BE2C (cell line): Measurements from ENCODE around the gene METTL21A.

Experiments used
- DNase-seq: peaks from one replicate; pipeline ENCODE4 v3.0.0-alpha.2; 2020
- H3K27me3 ChIP-seq: fragments of 250-450 bp; sonication (Bioruptor Pico); 2 replicates; pipeline ENCODE4 v1.5.1; 2020; ENCODE audit warnings: mild to moderate bottlenecking
- H3K36me3 ChIP-seq: fragments of 250-450 bp; sonication (Bioruptor Pico); 2 replicates; pipeline ENCODE4 v1.5.1; 2020; ENCODE audit warnings: mild to moderate bottlenecking
- H3K4me1 ChIP-seq: fragments of 250-450 bp; sonication (Bioruptor Pico); 2 replicates; pipeline ENCODE4 v1.5.1; 2020
- H3K4me3 ChIP-seq: 2 replicates; pipeline ENCODE4 v1.5.1; 2011; ENCODE audit warnings: low read depth, low read length
- H3K9me3 ChIP-seq: fragments of 250-450 bp; sonication (Bioruptor Pico); 2 replicates; pipeline ENCODE4 v1.5.1; 2020
- TF ChIP-seq, protein P1 (sequence below): IDR thresholded peaks from 2 replicates; pipeline ENCODE4 v1.5.1; 2012; ENCODE audit warnings: mild to moderate bottlenecking, low read depth, low read length

Gene METTL21A

DNA sequence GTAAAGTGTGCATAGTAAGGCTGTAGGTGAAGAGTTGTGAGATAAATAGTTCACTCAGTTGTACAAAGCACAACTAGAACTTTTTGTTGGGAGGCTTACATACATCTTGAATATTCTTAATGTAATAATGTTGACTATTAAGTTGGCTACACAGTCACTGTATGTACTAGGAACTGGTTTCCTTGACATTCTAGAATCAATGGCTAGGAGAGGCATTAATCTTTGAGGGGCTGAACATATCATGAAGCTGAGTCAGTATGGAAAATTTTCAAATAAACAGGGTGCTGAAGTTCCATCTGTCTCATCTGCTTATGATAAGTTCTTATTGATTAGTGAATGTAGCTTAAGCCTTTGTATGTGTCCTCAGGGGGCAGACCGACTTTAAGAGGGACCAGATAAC is 23.4 kb downstream of the METTL21A start:
- Histone ChIP-seq H3K4me3 (no peak overlapping the region), H3K9me3 (no peaks in the 10 kb centered on the region), H3K4me1 (no peaks in the 10 kb centered on the region), H3K27me3 (no peaks in the 10 kb centered on the region), H3K36me3 (peaks cover 16% of the 10 kb centered on the region)
- DNase-seq, result no peak
- TF ChIP-seq, protein P1, sequence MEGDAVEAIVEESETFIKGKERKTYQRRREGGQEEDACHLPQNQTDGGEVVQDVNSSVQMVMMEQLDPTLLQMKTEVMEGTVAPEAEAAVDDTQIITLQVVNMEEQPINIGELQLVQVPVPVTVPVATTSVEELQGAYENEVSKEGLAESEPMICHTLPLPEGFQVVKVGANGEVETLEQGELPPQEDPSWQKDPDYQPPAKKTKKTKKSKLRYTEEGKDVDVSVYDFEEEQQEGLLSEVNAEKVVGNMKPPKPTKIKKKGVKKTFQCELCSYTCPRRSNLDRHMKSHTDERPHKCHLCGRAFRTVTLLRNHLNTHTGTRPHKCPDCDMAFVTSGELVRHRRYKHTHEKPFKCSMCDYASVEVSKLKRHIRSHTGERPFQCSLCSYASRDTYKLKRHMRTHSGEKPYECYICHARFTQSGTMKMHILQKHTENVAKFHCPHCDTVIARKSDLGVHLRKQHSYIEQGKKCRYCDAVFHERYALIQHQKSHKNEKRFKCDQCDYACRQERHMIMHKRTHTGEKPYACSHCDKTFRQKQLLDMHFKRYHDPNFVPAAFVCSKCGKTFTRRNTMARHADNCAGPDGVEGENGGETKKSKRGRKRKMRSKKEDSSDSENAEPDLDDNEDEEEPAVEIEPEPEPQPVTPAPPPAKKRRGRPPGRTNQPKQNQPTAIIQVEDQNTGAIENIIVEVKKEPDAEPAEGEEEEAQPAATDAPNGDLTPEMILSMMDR, result no peak

DNA sequence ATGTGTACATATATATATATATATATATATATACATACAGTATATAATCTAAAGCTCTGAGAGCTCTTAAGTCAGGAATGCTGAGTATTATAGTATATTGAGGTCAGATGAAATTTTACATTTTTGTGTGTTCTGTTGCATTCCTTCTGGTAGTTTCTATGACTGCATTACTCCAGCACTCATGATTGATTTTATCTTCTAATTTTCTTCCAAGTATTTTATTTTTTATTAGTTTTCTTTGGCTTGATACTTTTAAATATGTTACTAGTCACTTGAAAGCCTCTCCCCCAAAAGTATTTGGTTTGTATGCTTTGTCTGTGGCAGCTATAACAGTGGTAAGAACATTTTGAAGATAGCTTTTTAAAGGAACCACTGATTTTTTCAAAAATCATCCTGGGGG is 25.0 kb downstream of the METTL21A start:
- no peaks in the 10 kb centered on the region for H3K27me3 ChIP-seq
- TF ChIP-seq, protein P1, result no peak
- H3K36me3 ChIP-seq, result peaks cover 20% of the 10 kb centered on the region
- H3K9me3 ChIP-seq, result no peaks in the 10 kb centered on the region
- H3K4me1 ChIP-seq, result no peaks in the 10 kb centered on the region
- DNase-seq, result no peak
- H3K4me3 ChIP-seq, result no peak overlapping the region

DNA sequence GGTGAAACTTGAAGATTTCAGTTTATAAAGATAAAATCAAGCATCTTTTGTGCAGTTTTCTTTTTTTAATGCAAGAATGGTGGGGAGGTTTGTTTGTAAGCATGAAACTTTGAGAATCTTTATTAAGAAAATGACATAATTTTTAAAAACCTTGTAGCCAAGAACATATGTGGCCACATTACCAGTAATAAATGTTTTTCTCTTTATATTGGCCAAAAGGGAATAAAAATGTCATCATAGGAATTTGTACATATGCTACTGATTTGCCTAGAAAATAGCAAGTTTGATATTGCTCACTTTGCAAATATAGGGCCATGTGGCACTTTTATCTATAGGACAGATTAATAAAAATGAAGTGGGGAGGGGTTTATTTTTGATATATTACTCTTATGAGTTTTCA is 25.6 kb downstream of the METTL21A start:
- H3K36me3 ChIP-seq, result peaks cover 20% of the 10 kb centered on the region
- TF ChIP-seq, protein P1, result no peak
- no peaks in the 10 kb centered on the region for H3K4me1 ChIP-seq
- no peaks in the 10 kb centered on the region for H3K9me3 ChIP-seq
- DNase-seq, result no peak
- no peak overlapping the region for H3K4me3 ChIP-seq
- no peaks in the 10 kb centered on the region for H3K27me3 ChIP-seq

DNA sequence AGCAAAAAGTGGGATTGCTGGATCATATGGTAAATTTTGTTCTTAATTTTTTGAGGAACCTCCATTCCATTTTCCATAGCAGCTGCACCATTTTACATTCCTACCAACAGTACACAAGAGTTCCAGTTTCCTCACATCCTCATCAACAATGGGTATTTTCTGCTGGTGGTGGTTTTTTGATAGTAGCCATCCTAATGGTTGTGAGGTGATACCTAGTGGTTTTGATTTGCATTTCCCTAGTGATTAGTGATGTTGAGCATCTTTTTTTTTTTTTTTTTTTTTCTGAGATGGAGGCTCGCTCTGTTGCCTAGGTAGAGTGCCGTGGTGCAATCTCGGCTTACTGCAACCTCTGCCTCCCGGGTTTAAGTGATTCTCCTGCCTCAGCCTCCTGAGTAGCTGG is 30.5 kb downstream of the METTL21A start:
- H3K9me3 ChIP-seq, result peaks cover 4% of the 10 kb centered on the region; the same call in 1 of the 2 replicates
- H3K36me3 ChIP-seq, result peaks cover 43% of the 10 kb centered on the region
- DNase-seq, result no peak
- no peak overlapping the region for H3K4me3 ChIP-seq
- no peaks in the 10 kb centered on the region for H3K27me3 ChIP-seq
- TF ChIP-seq, protein P1, result no peak
- H3K4me1 ChIP-seq, result no peaks in the 10 kb centered on the region

DNA sequence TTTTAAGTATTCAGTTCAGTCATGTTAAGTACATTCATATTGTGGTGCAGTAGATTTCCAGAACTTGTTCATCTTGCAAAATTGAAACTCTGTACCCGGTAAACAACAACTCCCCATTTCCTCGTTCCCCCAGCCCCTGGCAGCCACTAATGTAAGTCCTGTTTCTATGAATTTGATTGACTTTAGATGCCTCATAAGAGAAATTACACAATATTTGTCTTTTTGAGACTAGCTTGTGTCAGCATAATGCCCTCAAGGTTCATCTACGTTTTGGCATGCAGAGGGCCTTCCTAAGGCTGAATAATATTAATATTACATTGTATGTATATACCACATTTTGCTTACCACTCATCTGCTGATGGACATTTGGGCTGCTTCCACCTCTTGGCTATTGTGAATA is 30.9 kb downstream of the METTL21A start:
- TF ChIP-seq, protein P1, result no peak
- H3K9me3 ChIP-seq, result peaks cover 4% of the 10 kb centered on the region; the same call in 1 of the 2 replicates
- DNase-seq, result no peak
- H3K4me1 ChIP-seq, result no peaks in the 10 kb centered on the region
- no peaks in the 10 kb centered on the region for H3K27me3 ChIP-seq
- H3K36me3 ChIP-seq, result peaks cover 45% of the 10 kb centered on the region
- no peak overlapping the region for H3K4me3 ChIP-seq

DNA sequence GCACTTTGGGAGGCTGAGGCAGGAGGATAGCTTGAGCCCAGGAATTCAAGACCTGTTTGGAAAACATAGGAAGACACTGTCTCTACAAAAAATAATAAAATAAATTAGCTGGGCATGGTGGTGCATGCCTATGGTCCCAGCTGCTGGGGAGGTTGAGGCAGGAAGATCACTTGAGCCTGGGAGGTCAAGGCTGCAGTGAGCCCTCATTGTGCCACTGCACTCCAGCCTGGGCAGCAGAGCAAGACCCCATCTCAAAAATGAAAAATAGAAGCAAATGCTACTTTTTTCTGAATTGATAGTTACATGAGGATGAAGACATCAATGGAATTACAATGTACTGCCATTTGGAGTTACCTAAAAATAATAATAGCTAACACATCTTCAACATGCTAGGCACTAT is 31.9 kb downstream of the METTL21A start:
- no peak for DNase-seq
- TF ChIP-seq, protein P1, result no peak
- H3K36me3 ChIP-seq, result peaks cover 49% of the 10 kb centered on the region
- no peaks in the 10 kb centered on the region for H3K27me3 ChIP-seq
- H3K4me1 ChIP-seq, result 0 out of 2 replicates have a peak, but pooled peaks cover under 1% of the 10 kb centered on the region
- H3K9me3 ChIP-seq, result peaks cover 4% of the 10 kb centered on the region; the same call in 1 of the 2 replicates
- H3K4me3 ChIP-seq, result no peak overlapping the region
